ENCODE data around the gene HSPBP1. TPM values are rescaled to one million over a fixed set of nuclear protein-coding genes. Genes with fewer than 3 reads are reported as not detected.

Gene HSPBP1
- total and polyA plus RNA-seq, 9 of the 15 experiments (the other 6 are each of a cell fraction or from before 2014, with no cell fraction given): 0.83 to 81.3 (median 21.8) TPM

DNA sequence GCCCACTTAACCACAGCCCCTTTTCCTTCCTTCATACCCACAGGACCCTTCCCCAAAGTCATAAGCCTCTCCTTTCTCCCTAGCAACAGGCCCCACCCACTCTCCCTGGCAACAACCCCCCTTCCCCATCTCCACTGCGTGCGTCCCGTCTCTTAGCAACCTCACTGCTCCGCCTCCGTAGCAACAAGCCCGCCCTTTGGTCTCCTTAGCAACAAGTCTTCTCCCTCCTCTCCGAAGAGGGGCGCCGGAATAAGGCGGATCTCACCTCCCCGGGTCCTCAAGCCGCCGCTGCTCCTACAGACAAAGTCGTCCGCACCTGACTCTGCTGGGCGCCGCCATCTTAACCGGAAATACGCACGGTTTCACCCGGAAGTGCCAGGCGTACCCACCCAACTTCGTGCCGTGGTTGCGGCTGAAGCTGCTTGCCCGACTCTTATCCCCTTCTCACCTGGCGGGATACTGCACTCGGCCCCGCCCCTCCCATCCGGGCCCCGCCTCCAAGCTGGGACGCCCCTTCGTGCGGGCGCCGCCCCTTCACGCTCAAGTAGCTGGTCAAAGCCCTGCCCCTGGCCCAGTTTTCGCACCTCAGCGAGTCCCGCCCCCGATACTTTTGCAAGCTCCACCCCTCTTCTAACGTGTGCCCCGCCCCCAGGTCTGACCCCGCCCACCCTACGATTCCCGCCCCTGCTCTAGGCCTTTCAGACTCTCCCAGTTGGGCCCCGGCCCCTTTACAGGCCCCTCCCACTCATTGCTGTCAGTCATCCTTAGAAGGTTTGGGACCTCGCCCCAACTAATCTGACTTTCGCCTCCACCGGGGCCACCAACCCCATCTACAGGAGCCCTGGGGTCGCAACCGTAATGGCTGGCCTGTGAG lies at the start of gene HSPBP1 (continued):
- TF ChIP-seq, protein P1, sequence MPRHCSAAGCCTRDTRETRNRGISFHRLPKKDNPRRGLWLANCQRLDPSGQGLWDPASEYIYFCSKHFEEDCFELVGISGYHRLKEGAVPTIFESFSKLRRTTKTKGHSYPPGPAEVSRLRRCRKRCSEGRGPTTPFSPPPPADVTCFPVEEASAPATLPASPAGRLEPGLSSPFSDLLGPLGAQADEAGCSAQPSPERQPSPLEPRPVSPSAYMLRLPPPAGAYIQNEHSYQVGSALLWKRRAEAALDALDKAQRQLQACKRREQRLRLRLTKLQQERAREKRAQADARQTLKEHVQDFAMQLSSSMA (CRISPR knock-in tag; IDR thresholded peaks at IDR 0.05): no peak
- TF ChIP-seq CHCHD3 (CRISPR knock-in tag; IDR thresholded peaks at IDR 0.05) (no peak), HEY1 (CRISPR knock-in tag; IDR thresholded peaks at IDR 0.05; ENCODE audit: borderline replicate concordance) (no peak), CTBP1 (IDR thresholded peaks at IDR 0.05; ENCODE audit: borderline replicate concordance) (peak; percentile 88), ZZZ3 (IDR thresholded peaks at IDR 0.05) (no peak), ELF2 (CRISPR knock-in tag; IDR thresholded peaks at IDR 0.05) (peak; percentile 70), ZBTB8A (IDR thresholded peaks at IDR 0.05; ENCODE audit: partially characterized antibody) (no peak), ZNF408 (CRISPR knock-in tag; IDR thresholded peaks at IDR 0.05; ENCODE audit: low read depth) (no peak)
- TF ChIP-seq, protein P2, sequence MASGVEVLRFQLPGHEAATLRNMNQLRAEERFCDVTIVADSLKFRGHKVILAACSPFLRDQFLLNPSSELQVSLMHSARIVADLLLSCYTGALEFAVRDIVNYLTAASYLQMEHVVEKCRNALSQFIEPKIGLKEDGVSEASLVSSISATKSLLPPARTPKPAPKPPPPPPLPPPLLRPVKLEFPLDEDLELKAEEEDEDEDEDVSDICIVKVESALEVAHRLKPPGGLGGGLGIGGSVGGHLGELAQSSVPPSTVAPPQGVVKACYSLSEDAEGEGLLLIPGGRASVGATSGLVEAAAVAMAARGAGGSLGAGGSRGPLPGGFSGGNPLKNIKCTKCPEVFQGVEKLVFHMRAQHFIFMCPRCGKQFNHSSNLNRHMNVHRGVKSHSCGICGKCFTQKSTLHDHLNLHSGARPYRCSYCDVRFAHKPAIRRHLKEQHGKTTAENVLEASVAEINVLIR (CRISPR knock-in tag; IDR thresholded peaks at IDR 0.05): peak; percentile 66
- TF ChIP-seq, protein P3, sequence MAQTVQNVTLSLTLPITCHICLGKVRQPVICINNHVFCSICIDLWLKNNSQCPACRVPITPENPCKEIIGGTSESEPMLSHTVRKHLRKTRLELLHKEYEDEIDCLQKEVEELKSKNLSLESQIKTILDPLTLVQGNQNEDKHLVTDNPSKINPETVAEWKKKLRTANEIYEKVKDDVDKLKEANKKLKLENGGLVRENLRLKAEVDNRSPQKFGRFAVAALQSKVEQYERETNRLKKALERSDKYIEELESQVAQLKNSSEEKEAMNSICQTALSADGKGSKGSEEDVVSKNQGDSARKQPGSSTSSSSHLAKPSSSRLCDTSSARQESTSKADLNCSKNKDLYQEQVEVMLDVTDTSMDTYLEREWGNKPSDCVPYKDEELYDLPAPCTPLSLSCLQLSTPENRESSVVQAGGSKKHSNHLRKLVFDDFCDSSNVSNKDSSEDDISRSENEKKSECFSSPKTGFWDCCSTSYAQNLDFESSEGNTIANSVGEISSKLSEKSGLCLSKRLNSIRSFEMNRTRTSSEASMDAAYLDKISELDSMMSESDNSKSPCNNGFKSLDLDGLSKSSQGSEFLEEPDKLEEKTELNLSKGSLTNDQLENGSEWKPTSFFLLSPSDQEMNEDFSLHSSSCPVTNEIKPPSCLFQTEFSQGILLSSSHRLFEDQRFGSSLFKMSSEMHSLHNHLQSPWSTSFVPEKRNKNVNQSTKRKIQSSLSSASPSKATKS (CRISPR knock-in tag; IDR thresholded peaks at IDR 0.05): no peak
- TF ChIP-seq, protein P4, sequence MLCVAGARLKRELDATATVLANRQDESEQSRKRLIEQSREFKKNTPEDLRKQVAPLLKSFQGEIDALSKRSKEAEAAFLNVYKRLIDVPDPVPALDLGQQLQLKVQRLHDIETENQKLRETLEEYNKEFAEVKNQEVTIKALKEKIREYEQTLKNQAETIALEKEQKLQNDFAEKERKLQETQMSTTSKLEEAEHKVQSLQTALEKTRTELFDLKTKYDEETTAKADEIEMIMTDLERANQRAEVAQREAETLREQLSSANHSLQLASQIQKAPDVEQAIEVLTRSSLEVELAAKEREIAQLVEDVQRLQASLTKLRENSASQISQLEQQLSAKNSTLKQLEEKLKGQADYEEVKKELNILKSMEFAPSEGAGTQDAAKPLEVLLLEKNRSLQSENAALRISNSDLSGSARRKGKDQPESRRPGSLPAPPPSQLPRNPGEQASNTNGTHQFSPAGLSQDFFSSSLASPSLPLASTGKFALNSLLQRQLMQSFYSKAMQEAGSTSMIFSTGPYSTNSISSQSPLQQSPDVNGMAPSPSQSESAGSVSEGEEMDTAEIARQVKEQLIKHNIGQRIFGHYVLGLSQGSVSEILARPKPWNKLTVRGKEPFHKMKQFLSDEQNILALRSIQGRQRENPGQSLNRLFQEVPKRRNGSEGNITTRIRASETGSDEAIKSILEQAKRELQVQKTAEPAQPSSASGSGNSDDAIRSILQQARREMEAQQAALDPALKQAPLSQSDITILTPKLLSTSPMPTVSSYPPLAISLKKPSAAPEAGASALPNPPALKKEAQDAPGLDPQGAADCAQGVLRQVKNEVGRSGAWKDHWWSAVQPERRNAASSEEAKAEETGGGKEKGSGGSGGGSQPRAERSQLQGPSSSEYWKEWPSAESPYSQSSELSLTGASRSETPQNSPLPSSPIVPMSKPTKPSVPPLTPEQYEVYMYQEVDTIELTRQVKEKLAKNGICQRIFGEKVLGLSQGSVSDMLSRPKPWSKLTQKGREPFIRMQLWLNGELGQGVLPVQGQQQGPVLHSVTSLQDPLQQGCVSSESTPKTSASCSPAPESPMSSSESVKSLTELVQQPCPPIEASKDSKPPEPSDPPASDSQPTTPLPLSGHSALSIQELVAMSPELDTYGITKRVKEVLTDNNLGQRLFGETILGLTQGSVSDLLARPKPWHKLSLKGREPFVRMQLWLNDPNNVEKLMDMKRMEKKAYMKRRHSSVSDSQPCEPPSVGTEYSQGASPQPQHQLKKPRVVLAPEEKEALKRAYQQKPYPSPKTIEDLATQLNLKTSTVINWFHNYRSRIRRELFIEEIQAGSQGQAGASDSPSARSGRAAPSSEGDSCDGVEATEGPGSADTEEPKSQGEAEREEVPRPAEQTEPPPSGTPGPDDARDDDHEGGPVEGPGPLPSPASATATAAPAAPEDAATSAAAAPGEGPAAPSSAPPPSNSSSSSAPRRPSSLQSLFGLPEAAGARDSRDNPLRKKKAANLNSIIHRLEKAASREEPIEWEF (CRISPR knock-in tag; IDR thresholded peaks at IDR 0.05): no peak
- TF ChIP-seq, protein P5, sequence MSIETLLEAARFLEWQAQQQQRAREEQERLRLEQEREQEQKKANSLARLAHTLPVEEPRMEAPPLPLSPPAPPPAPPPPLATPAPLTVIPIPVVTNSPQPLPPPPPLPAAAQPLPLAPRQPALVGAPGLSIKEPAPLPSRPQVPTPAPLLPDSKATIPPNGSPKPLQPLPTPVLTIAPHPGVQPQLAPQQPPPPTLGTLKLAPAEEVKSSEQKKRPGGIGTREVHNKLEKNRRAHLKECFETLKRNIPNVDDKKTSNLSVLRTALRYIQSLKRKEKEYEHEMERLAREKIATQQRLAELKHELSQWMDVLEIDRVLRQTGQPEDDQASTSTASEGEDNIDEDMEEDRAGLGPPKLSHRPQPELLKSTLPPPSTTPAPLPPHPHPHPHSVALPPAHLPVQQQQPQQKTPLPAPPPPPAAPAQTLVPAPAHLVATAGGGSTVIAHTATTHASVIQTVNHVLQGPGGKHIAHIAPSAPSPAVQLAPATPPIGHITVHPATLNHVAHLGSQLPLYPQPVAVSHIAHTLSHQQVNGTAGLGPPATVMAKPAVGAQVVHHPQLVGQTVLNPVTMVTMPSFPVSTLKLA (conservative IDR thresholded peaks at IDR 0.05): peak; percentile 74 to 89
- TF ChIP-seq, protein P6, sequence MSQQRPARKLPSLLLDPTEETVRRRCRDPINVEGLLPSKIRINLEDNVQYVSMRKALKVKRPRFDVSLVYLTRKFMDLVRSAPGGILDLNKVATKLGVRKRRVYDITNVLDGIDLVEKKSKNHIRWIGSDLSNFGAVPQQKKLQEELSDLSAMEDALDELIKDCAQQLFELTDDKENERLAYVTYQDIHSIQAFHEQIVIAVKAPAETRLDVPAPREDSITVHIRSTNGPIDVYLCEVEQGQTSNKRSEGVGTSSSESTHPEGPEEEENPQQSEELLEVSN (IDR thresholded peaks at IDR 0.05; ENCODE audit: borderline replicate concordance in 1 of 2, extremely low read depth in 1 of 2, insufficient read depth in 1 of 2, insufficient read length in 1 of 2, low read depth in 1 of 2, low read length in 1 of 2, poor library complexity in 1 of 2, severe bottlenecking in 1 of 2): peak; percentile 42 to 63
